ENCODE data around the gene GASK1A. TPM values are rescaled to one million over a fixed set of nuclear protein-coding genes. Genes with fewer than 3 reads are reported as not detected.

The GASK1A gene
- total RNA-seq, 1 experiment from 2014 or later, result 1.9 TPM

DNA sequence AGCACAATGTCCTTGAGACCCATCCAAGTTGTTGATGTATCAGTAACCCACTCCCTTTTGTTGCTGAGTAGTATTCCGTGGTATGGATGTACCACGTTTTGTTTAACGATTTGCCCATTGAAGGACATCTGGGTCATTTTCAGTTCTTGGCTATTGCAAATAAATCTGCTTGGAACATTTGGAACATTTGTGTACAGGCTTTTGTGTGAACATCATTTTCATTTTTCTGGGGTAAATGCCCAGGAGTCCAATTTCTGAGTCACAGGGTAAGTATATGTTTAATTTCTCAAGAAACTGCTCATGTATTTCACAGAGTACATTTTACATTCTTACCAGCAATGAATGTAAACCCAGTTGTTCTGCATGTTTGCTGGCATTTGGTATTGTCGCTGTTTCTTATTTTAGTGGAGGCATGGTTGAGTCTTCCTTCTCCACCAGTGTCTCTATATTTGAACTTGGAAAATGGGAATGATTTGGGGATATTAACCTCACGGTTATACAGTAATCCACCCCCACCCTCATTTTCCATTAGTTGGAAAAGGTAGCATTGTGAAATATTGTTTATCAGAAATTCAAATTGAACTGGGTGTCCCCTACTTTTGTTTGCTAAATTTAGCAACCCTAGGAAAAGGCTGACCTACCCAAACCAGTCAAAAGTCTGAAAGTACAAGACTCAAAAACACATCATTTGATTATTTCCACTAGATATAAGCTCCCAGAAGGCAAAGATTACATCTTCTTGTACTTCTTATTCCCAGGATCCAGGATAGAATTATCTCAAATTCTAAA lies 96.0 kb downstream of the GASK1A start:
- H3K4me1 ChIP-seq (ENCODE audit: insufficient read depth, low read length), result no peaks in the 10 kb centered on the region
- H3F3A ChIP-seq (ENCODE audit: low read length, unreplicated experiment), result no peaks in the 10 kb centered on the region
- ATAC-seq (no peak), DNase-seq (no peak)
- no peak overlapping the region for H3K27ac ChIP-seq (ENCODE audit: low read length)
- no peaks in the 10 kb centered on the region for H3K27me3 ChIP-seq (ENCODE audit: low read length)
- H3K79me2 ChIP-seq (ENCODE audit: low read length), result no peaks in the 10 kb centered on the region
- ChIA-PET POLR2A (ENCODE audit: unreplicated experiment) (no interaction called here), CTCF (no interaction called here)
- intact Hi-C loops (cut with micrococcal nuclease), result no loop called here
- no peak overlapping the region for H3K4me2 ChIP-seq (ENCODE audit: low read length)
- no TSS peak for BruUV-seq (replicated peaks)
- no peak overlapping the region for H3K4me3 ChIP-seq (ENCODE audit: low read length)
- no peaks in the 10 kb centered on the region for H3K9me3 ChIP-seq (ENCODE audit: low read length)
- no peaks in the 10 kb centered on the region for H4K20me1 ChIP-seq (ENCODE audit: low read length)
- H3K9me2 ChIP-seq (replicated peaks; ENCODE audit: low read length), result no peaks in the 10 kb centered on the region
- no peak overlapping the region for H2AFZ ChIP-seq (ENCODE audit: low read length)
- H3K36me3 ChIP-seq (ENCODE audit: low read depth, low read length), result peaks cover 12% of the 10 kb centered on the region
- TF ChIP-seq EZH2 (IDR thresholded peaks at IDR 0.05; ENCODE audit: low read length, unreplicated experiment) (no peak), EZH2phosphoT487 (IDR thresholded peaks at IDR 0.05; ENCODE audit: borderline replicate concordance, low read length) (no peak), CTCF (conservative IDR thresholded peaks at IDR 0.05; ENCODE audit: low read depth, low read length) (no peak)
- H3K9ac ChIP-seq (ENCODE audit: low read length), result no peak overlapping the region

DNA sequence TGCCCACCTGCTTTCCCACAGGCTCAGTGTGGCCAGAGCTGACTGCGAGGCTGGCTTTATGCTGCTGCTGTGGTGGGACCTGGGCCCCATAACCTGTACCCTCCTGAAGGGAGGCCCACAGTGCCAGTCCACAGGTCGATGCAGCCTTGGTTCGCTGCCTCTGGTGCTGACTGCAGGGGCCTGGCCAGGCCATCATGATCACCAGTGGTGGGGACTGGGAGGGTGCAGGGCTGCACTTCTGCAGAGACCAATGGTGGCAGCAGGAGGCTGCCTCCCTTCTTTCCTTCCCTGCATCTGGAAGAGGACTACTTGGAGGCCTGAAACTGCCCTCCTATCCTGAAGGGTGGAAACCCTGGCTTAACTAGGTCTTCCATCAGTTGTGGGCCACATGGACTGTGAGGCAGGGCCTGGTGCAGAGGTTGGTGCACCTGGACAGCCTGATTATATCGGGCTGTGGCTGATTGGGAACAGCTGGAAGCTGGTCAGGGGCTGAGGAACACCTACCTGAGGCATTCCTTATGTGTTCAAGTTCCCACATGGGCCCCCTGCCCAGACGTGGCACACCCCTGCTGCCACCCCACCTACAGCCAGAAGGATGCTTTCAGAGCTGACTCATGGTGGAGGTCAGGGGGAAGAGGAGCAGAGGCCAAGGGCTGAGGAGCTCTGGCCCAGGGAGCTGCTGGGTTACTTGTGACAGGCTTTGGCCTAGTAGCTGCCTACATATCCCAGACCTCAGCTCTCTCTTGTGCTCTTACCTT lies 97.0 kb downstream of the GASK1A start:
- Histone ChIP-seq H3K36me3 (ENCODE audit: low read depth, low read length) (peaks cover 22% of the 10 kb centered on the region), H3K9me3 (ENCODE audit: low read length) (no peaks in the 10 kb centered on the region), H3K4me3 (ENCODE audit: low read length) (no peak overlapping the region), H3K9ac (ENCODE audit: low read length) (no peak overlapping the region), H3K27me3 (ENCODE audit: low read length) (no peaks in the 10 kb centered on the region), H3K27ac (ENCODE audit: low read length) (no peak overlapping the region), H3F3A (ENCODE audit: low read length, unreplicated experiment) (no peaks in the 10 kb centered on the region), H3K4me2 (ENCODE audit: low read length) (no peak overlapping the region), H2AFZ (ENCODE audit: low read length) (no peak overlapping the region), H3K9me2 (replicated peaks; ENCODE audit: low read length) (no peaks in the 10 kb centered on the region), H3K79me2 (ENCODE audit: low read length) (no peaks in the 10 kb centered on the region), H3K4me1 (ENCODE audit: insufficient read depth, low read length) (no peaks in the 10 kb centered on the region), H4K20me1 (ENCODE audit: low read length) (no peaks in the 10 kb centered on the region)
- CTCF ChIA-PET, result no interaction called here
- intact Hi-C loops (cut with micrococcal nuclease), result no loop called here
- TF ChIP-seq EZH2phosphoT487 (IDR thresholded peaks at IDR 0.05; ENCODE audit: borderline replicate concordance, low read length) (no peak), EZH2 (IDR thresholded peaks at IDR 0.05; ENCODE audit: low read length, unreplicated experiment) (no peak), CTCF (conservative IDR thresholded peaks at IDR 0.05; ENCODE audit: low read depth, low read length) (no peak)
- POLR2A ChIA-PET (ENCODE audit: unreplicated experiment), result no interaction called here
- DNase-seq (no peak), ATAC-seq (no peak)
- no TSS peak for BruUV-seq (replicated peaks)

DNA sequence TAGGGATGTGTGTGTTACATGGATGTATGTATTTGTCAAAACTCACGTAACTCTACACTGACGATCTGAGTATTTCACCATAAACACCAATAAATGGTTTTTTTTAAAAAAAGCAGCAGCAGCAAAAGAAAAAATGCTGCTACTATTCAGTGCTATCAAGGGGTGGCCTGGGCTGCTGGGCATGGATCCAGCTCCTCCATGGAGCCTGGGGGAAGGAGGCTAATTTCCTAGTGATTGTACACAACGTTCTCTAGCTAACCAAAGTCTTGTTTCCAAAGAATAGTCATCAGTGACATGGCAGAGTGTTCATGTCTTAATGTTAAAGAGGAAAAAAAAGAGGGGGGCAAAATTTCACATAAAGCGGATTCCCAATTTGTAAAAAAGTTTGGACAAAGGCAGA lies 97.7 kb downstream of the GASK1A start:
- intact Hi-C loops (cut with micrococcal nuclease), result no loop called here
- no peak overlapping the region for H3K4me2 ChIP-seq (ENCODE audit: low read length)
- no peak overlapping the region for H3K27ac ChIP-seq (ENCODE audit: low read length)
- H3K36me3 ChIP-seq (ENCODE audit: low read depth, low read length), result peaks cover 22% of the 10 kb centered on the region
- no peak overlapping the region for H2AFZ ChIP-seq (ENCODE audit: low read length)
- no peaks in the 10 kb centered on the region for H3K79me2 ChIP-seq (ENCODE audit: low read length)
- CTCF ChIA-PET, result no interaction called here
- TF ChIP-seq EZH2phosphoT487 (IDR thresholded peaks at IDR 0.05; ENCODE audit: borderline replicate concordance, low read length) (no peak), CTCF (conservative IDR thresholded peaks at IDR 0.05; ENCODE audit: low read depth, low read length) (no peak), EZH2 (IDR thresholded peaks at IDR 0.05; ENCODE audit: low read length, unreplicated experiment) (no peak)
- no peaks in the 10 kb centered on the region for H3K9me3 ChIP-seq (ENCODE audit: low read length)
- no peaks in the 10 kb centered on the region for H3K27me3 ChIP-seq (ENCODE audit: low read length)
- no TSS peak for BruUV-seq (replicated peaks)
- POLR2A ChIA-PET (ENCODE audit: unreplicated experiment), result no interaction called here
- ATAC-seq, result no peak
- no peaks in the 10 kb centered on the region for H3K9me2 ChIP-seq (replicated peaks; ENCODE audit: low read length)
- no peaks in the 10 kb centered on the region for H3F3A ChIP-seq (ENCODE audit: low read length, unreplicated experiment)
- H3K9ac ChIP-seq (ENCODE audit: low read length), result no peak overlapping the region
- H3K4me1 ChIP-seq (ENCODE audit: insufficient read depth, low read length), result no peaks in the 10 kb centered on the region
- DNase-seq, result no peak
- no peak overlapping the region for H3K4me3 ChIP-seq (ENCODE audit: low read length)
- H4K20me1 ChIP-seq (ENCODE audit: low read length), result no peaks in the 10 kb centered on the region
